ENCODE data around the gene DPCD.

DNA sequence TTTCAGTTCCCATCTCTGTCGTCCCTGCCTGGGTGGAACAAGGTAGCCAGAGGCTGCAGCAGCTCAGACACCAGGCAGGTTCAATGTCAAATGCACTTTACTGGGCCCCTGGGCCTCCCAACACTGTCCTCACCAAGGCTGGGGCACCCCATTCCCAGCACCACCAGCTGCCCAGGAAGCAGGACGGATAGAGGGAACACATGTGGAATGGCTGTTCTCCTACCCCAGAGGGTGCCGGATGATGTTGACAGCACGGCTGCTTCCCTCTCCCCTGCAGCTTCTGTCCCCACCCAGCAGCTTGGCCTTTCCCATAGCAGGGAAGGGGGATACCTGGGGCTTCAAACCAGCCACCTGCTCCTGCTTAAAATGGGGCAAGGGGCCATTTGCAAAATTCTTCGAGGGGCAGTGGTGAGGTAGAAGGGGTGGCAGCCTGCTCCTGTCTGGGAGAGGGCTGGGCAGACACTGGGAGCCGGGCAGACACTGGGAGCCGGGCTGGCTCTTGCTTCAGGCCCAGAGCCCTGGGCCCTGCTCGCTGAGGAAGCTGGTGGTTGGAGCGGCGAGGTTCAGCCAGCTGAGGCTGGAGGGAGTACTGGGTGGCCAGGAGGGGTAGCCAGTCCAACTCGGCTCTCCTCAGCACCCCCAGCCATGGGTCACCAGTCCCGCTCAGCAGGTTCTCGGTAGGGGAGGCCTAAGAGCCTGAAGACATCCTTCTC lies 9.2 kb upstream of the DPCD start:
- TF ChIP-seq NR2C1 (IDR thresholded peaks at IDR 0.05), result no peak
- TF ChIP-seq ZNF384 (IDR thresholded peaks at IDR 0.05; ENCODE audit: borderline replicate concordance, low read depth, low read length), result no peak
- TF ChIP-seq WRNIP1 (IDR thresholded peaks at IDR 0.05; ENCODE audit: borderline replicate concordance, low read depth, low read length), result no peak
- 0 out of 2 replicates have a peak, but pooled peaks have one; percentile 14 for TF ChIP-seq POLR2A (IDR thresholded peaks at IDR 0.05; ENCODE audit: low read depth, low read length)
- TF ChIP-seq PAX5 (IDR thresholded peaks at IDR 0.05; ENCODE audit: borderline replicate concordance, low read depth, low read length), result no peak
- TF ChIP-seq CUX1 (IDR thresholded peaks at IDR 0.05; ENCODE audit: insufficient replicate concordance, low read depth, low read length), result no peak
- TF ChIP-seq NRF1 (conservative IDR thresholded peaks at IDR 0.05; ENCODE audit: low read depth, low read length), result no peak
- no peak for TF ChIP-seq REST (IDR thresholded peaks at IDR 0.05; ENCODE audit: low read depth, low read length)
- TF ChIP-seq CTCF (IDR thresholded peaks at IDR 0.05 in 2 of 3, conservative IDR thresholded peaks at IDR 0.05 in 1 of 3; ENCODE audit: control insufficient read depth in 2 of 3, extremely low read depth in 1 of 3, insufficient read depth in 1 of 3, low read depth in 3 of 3, low read length in 3 of 3), result no peak
- no peak for TF ChIP-seq EZH2 (IDR thresholded peaks at IDR 0.05; ENCODE audit: borderline replicate concordance, control insufficient read depth, low read depth, low read length)

Data from GM12878 (cell line).